Esophagus muscularis mucosa (tissue), 3 donors: Measurements from ENCODE around the gene SLF2.

Experiments
- EP300 ChIP-seq: sonication (generic); formaldehyde crosslinking; IDR thresholded peaks from one replicate; pipeline ENCODE4 v1.6.1; 2017; ENCODE audit warnings: antibody characterized with exemption
- TF ChIP-seq, protein P1 (sequence below), 3 experiments: fragments of 200-600 bp in 2 of 3; fragments of 450-650 bp in 1 of 3; sonication (generic) in 2 of 3; IDR thresholded peaks; one replicate each; pipeline ENCODE4 v1.5.1; 2017 to 2019; ENCODE audit warnings: antibody characterized with exemption in 3 of 3, mild to moderate bottlenecking in 2 of 3, moderate library complexity in 1 of 3

DNA sequence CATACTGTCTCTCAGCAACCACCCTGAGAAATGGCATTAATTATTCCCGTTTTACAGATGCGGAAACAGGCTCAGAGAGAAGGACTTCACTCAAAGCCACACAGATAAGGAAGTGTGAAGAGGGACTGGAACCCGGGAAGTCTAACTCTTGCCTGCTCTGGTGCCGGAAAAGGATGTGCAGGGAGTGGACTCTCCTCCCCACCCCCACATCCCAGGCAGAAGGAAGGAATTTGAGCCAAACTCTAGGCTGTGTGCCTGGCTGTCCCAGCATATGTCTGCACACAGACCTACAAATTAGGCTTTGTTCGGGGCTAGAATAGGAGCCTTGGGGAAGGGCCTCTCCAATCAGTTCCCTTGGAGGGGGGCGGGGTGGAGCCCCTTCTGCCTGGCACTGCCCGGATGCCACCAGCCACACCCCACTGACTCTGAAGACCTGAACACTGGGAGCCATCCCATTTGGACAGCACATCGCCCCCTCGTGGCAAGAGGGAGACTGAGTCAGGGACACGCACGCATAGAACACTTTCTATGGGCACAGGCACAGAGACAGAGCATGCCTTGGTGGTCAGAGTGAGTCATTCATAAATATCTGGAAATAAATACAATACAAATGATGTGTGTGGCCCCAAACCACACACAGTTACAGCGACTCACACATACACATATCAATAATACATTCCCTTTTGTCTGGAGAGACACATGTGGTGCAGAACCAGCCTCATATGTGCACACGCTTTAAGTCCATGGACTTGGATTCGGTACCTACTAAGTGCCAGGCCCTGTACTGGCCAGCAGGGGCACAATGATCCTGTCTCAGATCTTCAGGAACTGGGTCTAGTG is 100.0 kb downstream of the SLF2 start:
- TF ChIP-seq, protein P1, sequence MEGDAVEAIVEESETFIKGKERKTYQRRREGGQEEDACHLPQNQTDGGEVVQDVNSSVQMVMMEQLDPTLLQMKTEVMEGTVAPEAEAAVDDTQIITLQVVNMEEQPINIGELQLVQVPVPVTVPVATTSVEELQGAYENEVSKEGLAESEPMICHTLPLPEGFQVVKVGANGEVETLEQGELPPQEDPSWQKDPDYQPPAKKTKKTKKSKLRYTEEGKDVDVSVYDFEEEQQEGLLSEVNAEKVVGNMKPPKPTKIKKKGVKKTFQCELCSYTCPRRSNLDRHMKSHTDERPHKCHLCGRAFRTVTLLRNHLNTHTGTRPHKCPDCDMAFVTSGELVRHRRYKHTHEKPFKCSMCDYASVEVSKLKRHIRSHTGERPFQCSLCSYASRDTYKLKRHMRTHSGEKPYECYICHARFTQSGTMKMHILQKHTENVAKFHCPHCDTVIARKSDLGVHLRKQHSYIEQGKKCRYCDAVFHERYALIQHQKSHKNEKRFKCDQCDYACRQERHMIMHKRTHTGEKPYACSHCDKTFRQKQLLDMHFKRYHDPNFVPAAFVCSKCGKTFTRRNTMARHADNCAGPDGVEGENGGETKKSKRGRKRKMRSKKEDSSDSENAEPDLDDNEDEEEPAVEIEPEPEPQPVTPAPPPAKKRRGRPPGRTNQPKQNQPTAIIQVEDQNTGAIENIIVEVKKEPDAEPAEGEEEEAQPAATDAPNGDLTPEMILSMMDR (IDR thresholded peaks at IDR 0.05): peak; percentile 88 to 94 (median 90)
- TF ChIP-seq EP300: no peak
